Measurements from ENCODE around the gene BICD2.
"Not testable (repeated sequence)": the region's sequence is repeated elsewhere in the genome, so short reads cannot be mapped to it uniquely, and the experiment has no call there.

The BICD2 gene
- total RNA-seq: 91.0 to 126 reads per million in 2 donors

GRCh38 chr9:92764381-92764987, at the start of gene BICD2:
BICD2 (minus strand) TSS chr9:92764833; CDS start chr9:92764744, 89 bp downstream.
- DNase-seq: no peak

GRCh38 chr9:92809629-92810326, 45.1 kb upstream of the BICD2 start:
- not testable (repeated sequence) for DNase-seq

GRCh38 chr9:92808726-92809451, 44.3 kb upstream of the BICD2 start:
- peak; percentile 36 for DNase-seq

- DNase-seq: peak; percentile 24
Measured at GRCh38 chr9:92807757-92808725, 43.4 kb upstream of the BICD2 start.

GRCh38 chr9:92807031-92807756, 42.6 kb upstream of the BICD2 start:
- no peak for DNase-seq

- no peak for DNase-seq
Measured at GRCh38 chr9:92804727-92805126, 40.1 kb upstream of the BICD2 start.

GRCh38 chr9:92798358-92798757, 33.7 kb upstream of the BICD2 start:
- DNase-seq: no peak

GRCh38 chr9:92796337-92796804, 31.7 kb upstream of the BICD2 start:
- not testable (repeated sequence) for DNase-seq

- no peak for DNase-seq
Measured at GRCh38 chr9:92795598-92796336, 31.1 kb upstream of the BICD2 start.

- no peak for DNase-seq
Measured at GRCh38 chr9:92795000-92795399, 30.4 kb upstream of the BICD2 start.

- no peak for DNase-seq
Measured at GRCh38 chr9:92794426-92794825, 29.8 kb upstream of the BICD2 start.

GRCh38 chr9:92790542-92791527, 26.2 kb upstream of the BICD2 start:
- peak; percentile 68 for DNase-seq

GRCh38 chr9:92786298-92786697, 21.7 kb upstream of the BICD2 start:
- DNase-seq: no peak

GRCh38 chr9:92781899-92782298, 17.3 kb upstream of the BICD2 start:
- DNase-seq: no peak

GRCh38 chr9:92780206-92780605, 15.6 kb upstream of the BICD2 start:
- no peak for DNase-seq

- no peak for DNase-seq
Measured at GRCh38 chr9:92775466-92775865, 10.8 kb upstream of the BICD2 start.

- no peak for DNase-seq
Measured at GRCh38 chr9:92774274-92774673, 9.6 kb upstream of the BICD2 start.

GRCh38 chr9:92773810-92774209, 9.2 kb upstream of the BICD2 start:
- DNase-seq: no peak

GRCh38 chr9:92771309-92771708, 6.7 kb upstream of the BICD2 start:
- no peak for DNase-seq

All from T-helper 9 cell (primary cell).